Neuronal stem cell (in vitro differentiated cells): ENCODE results near the gene SWAP70.

Experiments
- DNase-seq: peaks from one replicate; pipeline ENCODE4 v3.0.0-alpha.2; 2013; ENCODE audit warnings: low spot score
- H2AFZ ChIP-seq: one replicate; pipeline ENCODE4 v1.6.1; 2013; ENCODE audit warnings: mild to moderate bottlenecking, low read length, inconsistent platforms
- H2AK5ac ChIP-seq: 2 replicates; pipeline ENCODE4 v1.6.1; 2013; ENCODE audit warnings: low read depth, mild to moderate bottlenecking, inconsistent platforms, low read length, moderate library complexity, mixed read lengths
- H2BK120ac ChIP-seq: 2 replicates; pipeline ENCODE4 v1.6.1; 2013; ENCODE audit warnings: low read depth, mild to moderate bottlenecking, inconsistent platforms, low read length, moderate library complexity, mixed read lengths
- H2BK12ac ChIP-seq: one replicate; pipeline ENCODE4 v1.6.1; 2013; ENCODE audit warnings: low read length, inconsistent platforms
- H2BK15ac ChIP-seq: 2 replicates; pipeline ENCODE4 v1.6.1; 2013; ENCODE audit warnings: mild to moderate bottlenecking, low read length, inconsistent platforms, mixed read lengths
- H2BK5ac ChIP-seq: one replicate; pipeline ENCODE4 v1.6.1; 2013; ENCODE audit warnings: inconsistent platforms, mild to moderate bottlenecking, low read length, moderate library complexity
- H3K14ac ChIP-seq: one replicate; pipeline ENCODE4 v1.6.1; 2013; ENCODE audit warnings: low read length, inconsistent platforms
- H3K18ac ChIP-seq: 2 replicates; pipeline ENCODE4 v1.6.1; 2013; ENCODE audit warnings: low read length, inconsistent platforms
- H3K23ac ChIP-seq: 2 replicates; pipeline ENCODE4 v1.6.1; 2013; ENCODE audit warnings: low read depth, mild to moderate bottlenecking, mixed read lengths, low read length, inconsistent platforms; ENCODE audit not compliant: poor library complexity
- H3K27ac ChIP-seq: replicated peaks from 3 replicates; pipeline ENCODE4 v1.5.1; 2013; ENCODE audit warnings: low read length, inconsistent platforms
- H3K27me3 ChIP-seq, 3 experiments: 2 replicates each; pipeline ENCODE4 v1.6.1; 2013; ENCODE audit warnings: low read length in 3 of 3, mild to moderate bottlenecking in 2 of 3, inconsistent platforms in 1 of 3, low read depth in 1 of 3, mixed read lengths in 1 of 3, moderate library complexity in 1 of 3; ENCODE audit not compliant: control insufficient read depth in 3 of 3, insufficient read depth in 3 of 3
- H3K36me3 ChIP-seq, 2 donors: replicated peaks in 1 of 2; 2 replicates each; pipeline ENCODE4 v1.6.1; 2013; ENCODE audit warnings: low read length in 2 of 2; ENCODE audit not compliant: control insufficient read depth in 2 of 2, insufficient read depth in 2 of 2
- H3K4ac ChIP-seq: 2 replicates; pipeline ENCODE4 v1.6.1; 2013; ENCODE audit warnings: inconsistent platforms, mild to moderate bottlenecking, low read length, moderate library complexity
- H3K4me1 ChIP-seq, 2 donors: 1 replicate in 1 of 2; 2 replicates in 1 of 2; pipeline ENCODE4 v1.6.1; 2013; ENCODE audit warnings: low read length in 2 of 2, low read depth in 1 of 2; ENCODE audit not compliant: control insufficient read depth in 2 of 2, insufficient read depth in 1 of 2
- H3K4me2 ChIP-seq: one replicate; pipeline ENCODE4 v1.6.1; 2013; ENCODE audit warnings: mild to moderate bottlenecking, low read length, inconsistent platforms; ENCODE audit not compliant: insufficient read depth, poor library complexity, severe bottlenecking
- H3K4me3 ChIP-seq, 2 donors: 2 replicates each; pipeline ENCODE4 v1.5.1; 2013; ENCODE audit warnings: low read length in 2 of 2, mild to moderate bottlenecking in 2 of 2, inconsistent platforms in 1 of 2, moderate library complexity in 1 of 2
- H3K79me1 ChIP-seq: one replicate; pipeline ENCODE4 v1.6.1; 2013; ENCODE audit warnings: low read depth, mild to moderate bottlenecking, inconsistent platforms, low read length, moderate library complexity
- H3K9ac ChIP-seq: one replicate; pipeline ENCODE4 v1.6.1; 2013; ENCODE audit warnings: mild to moderate bottlenecking, low read depth, low read length, inconsistent platforms; ENCODE audit not compliant: poor library complexity
- H3K9me3 ChIP-seq, 2 donors: replicated peaks in 1 of 2; 2 replicates each; pipeline versions ENCODE3 to v1.6.1; 2013; ENCODE audit warnings: low read length in 2 of 2, mild to moderate bottlenecking in 2 of 2, inconsistent platforms in 1 of 2, low read depth in 1 of 2, mixed read lengths in 1 of 2, moderate library complexity in 1 of 2; ENCODE audit not compliant: control insufficient read depth in 2 of 2, insufficient read depth in 1 of 2
- H4K8ac ChIP-seq: one replicate; pipeline ENCODE4 v1.6.1; 2013; ENCODE audit warnings: low read depth, mild to moderate bottlenecking, inconsistent platforms, low read length, moderate library complexity
- H4K91ac ChIP-seq: one replicate; pipeline ENCODE4 v1.6.1; 2013; ENCODE audit warnings: low read length, low read depth, mild to moderate bottlenecking, inconsistent platforms; ENCODE audit not compliant: poor library complexity
- WGBS, 2 donors: extraction: QIAGEN DNeasy Blood & Tissue Kit; methylation state at CpG; one replicate each; pipeline ENCODE4 v1.1.7; 2013; ENCODE audit warnings: missing lambda C conversion rate in 2 of 2, mixed read lengths in 1 of 2; ENCODE audit not compliant: insufficient read length in 2 of 2, insufficient replicate concordance in 1 of 2; ENCODE audit errors: extremely low coverage in 2 of 2; 5-methylcytosine and 5-hydroxymethylcytosine counted together

The SWAP70 gene

GRCh38 chr11:9672288-9672916 is 8.5 kb downstream of the SWAP70 start:
- H2BK5ac ChIP-seq, result no peak overlapping the region
- no peak overlapping the region for H2AK5ac ChIP-seq
- no peaks in the 10 kb centered on the region for H3K36me3 ChIP-seq
- WGBS, 2 donors, result no CpG with 5 or more reads among the region's 3 CpGs
- H2BK15ac ChIP-seq, result no peak overlapping the region
- H3K4ac ChIP-seq, result no peak overlapping the region
- H3K4me2 ChIP-seq, result no peak overlapping the region
- no peaks in the 10 kb centered on the region for H3K27me3 ChIP-seq
- H2BK120ac ChIP-seq, result no peak overlapping the region
- peaks cover 1% of the 10 kb centered on the region for H3K79me1 ChIP-seq
- H4K8ac ChIP-seq, result no peak overlapping the region
- H3K4me3 ChIP-seq, result no peak overlapping the region
- no peak overlapping the region for H3K27ac ChIP-seq
- H3K23ac ChIP-seq, result no peak overlapping the region
- H3K4me1 ChIP-seq, result no peaks in the 10 kb centered on the region
- no peak overlapping the region for H3K18ac ChIP-seq
- H3K9ac ChIP-seq, result no peak overlapping the region
- peaks cover 0 to 2% of the 10 kb centered on the region in 2 donors for H3K9me3 ChIP-seq
- H2AFZ ChIP-seq, result no peak overlapping the region
- no peak overlapping the region for H4K91ac ChIP-seq
- no peak overlapping the region for H3K14ac ChIP-seq
- DNase-seq, result no peak
- no peak overlapping the region for H2BK12ac ChIP-seq

- H2AFZ ChIP-seq, result no peak overlapping the region
Measured at GRCh38 chr11:9672918-9673317, 9.0 kb downstream of the SWAP70 start.

GRCh38 chr11:9675691-9676090 is 11.8 kb downstream of the SWAP70 start:
- no peak overlapping the region for H3K18ac ChIP-seq
- peaks cover 2 to 5% of the 10 kb centered on the region in 2 donors for H3K9me3 ChIP-seq
- no peak overlapping the region for H4K91ac ChIP-seq
- no peak overlapping the region for H4K8ac ChIP-seq
- no peaks in the 10 kb centered on the region for H3K36me3 ChIP-seq
- no peak overlapping the region for H3K4me2 ChIP-seq
- peaks cover 0 to 3% of the 10 kb centered on the region in 2 donors for H3K4me1 ChIP-seq
- H3K23ac ChIP-seq, result no peak overlapping the region
- peaks cover 1% of the 10 kb centered on the region for H3K79me1 ChIP-seq
- H2BK120ac ChIP-seq, result no peak overlapping the region
- no peak overlapping the region for H3K27ac ChIP-seq
- DNase-seq, result no peak
- no peak overlapping the region for H3K14ac ChIP-seq
- H3K4me3 ChIP-seq, result no peak overlapping the region
- no peak overlapping the region for H2BK12ac ChIP-seq
- H3K27me3 ChIP-seq, result no peaks in the 10 kb centered on the region
- H3K9ac ChIP-seq, result no peak overlapping the region
- H3K4ac ChIP-seq, result no peak overlapping the region
- no peak overlapping the region for H2BK5ac ChIP-seq
- no peak overlapping the region for H2AFZ ChIP-seq
- H2BK15ac ChIP-seq, result no peak overlapping the region
- H2AK5ac ChIP-seq, result no peak overlapping the region
- WGBS, 2 donors, result no CpG with 5 or more reads among the region's 3 CpGs

More at GRCh38 chr11:9672918-9673317, 9.0 kb downstream of the SWAP70 start:
- Histone ChIP-seq H3K4me3 (no peak overlapping the region), H3K18ac (no peak overlapping the region), H2BK120ac (no peak overlapping the region), H3K9ac (no peak overlapping the region), H3K4me2 (no peak overlapping the region), H2BK15ac (no peak overlapping the region), H3K4ac (no peak overlapping the region), H3K9me3 (peaks cover 0 to 2% of the 10 kb centered on the region in 2 donors), H3K79me1 (peaks cover 1% of the 10 kb centered on the region), H3K27ac (no peak overlapping the region), H3K27me3 (no peaks in the 10 kb centered on the region), H2BK5ac (no peak overlapping the region), H3K23ac (no peak overlapping the region), H2BK12ac (no peak overlapping the region), H4K91ac (no peak overlapping the region), H3K14ac (no peak overlapping the region), H3K4me1 (no peaks in the 10 kb centered on the region), H2AK5ac (no peak overlapping the region), H3K36me3 (no peaks in the 10 kb centered on the region), H4K8ac (no peak overlapping the region)
- WGBS, 2 donors, result no CpG with 5 or more reads among the region's 4 CpGs
- no peak for DNase-seq

GRCh38 chr11:9677951-9678350 is 14.1 kb downstream of the SWAP70 start:
- Histone ChIP-seq H3K4me1 (peaks cover 0 to 3% of the 10 kb centered on the region in 2 donors), H4K8ac (no peak overlapping the region), H3K4me3 (no peak overlapping the region), H3K14ac (no peak overlapping the region), H2BK120ac (no peak overlapping the region), H3K9me3 (peaks cover 3 to 15% of the 10 kb centered on the region in 2 donors), H3K23ac (no peak overlapping the region), H2BK5ac (no peak overlapping the region), H3K27me3 (no peaks in the 10 kb centered on the region), H2BK15ac (no peak overlapping the region), H2BK12ac (no peak overlapping the region), H2AK5ac (no peak overlapping the region), H3K27ac (no peak overlapping the region), H3K9ac (no peak overlapping the region), H4K91ac (no peak overlapping the region), H3K36me3 (no peaks in the 10 kb centered on the region), H3K4ac (no peak overlapping the region), H3K4me2 (no peak overlapping the region), H3K18ac (no peak overlapping the region), H3K79me1 (peaks cover 4% of the 10 kb centered on the region), H2AFZ (no peak overlapping the region)
- no peak for DNase-seq
